H9 (cell line): ENCODE measurements around the gene MPG. TPM values are rescaled to one million over a fixed set of nuclear protein-coding genes. Genes with fewer than 3 reads are reported as not detected.
A peak's percentile ranks its signal among the peaks of the same experiment; 100 is the strongest.

Experiments
- DNase-seq: peaks from one replicate; pipeline ENCODE4 v3.0.0-alpha.2; 2017
- H2AFZ ChIP-seq: one replicate; pipeline ENCODE4 v1.6.1; 2013; ENCODE audit warnings: mild to moderate bottlenecking, low read length, control low read depth, moderate library complexity
- H2AK5ac ChIP-seq: 2 replicates; pipeline ENCODE4 v1.6.1; 2013; ENCODE audit warnings: low read length, control low read depth, mixed read lengths; ENCODE audit not compliant: insufficient read length
- H2BK120ac ChIP-seq: one replicate; pipeline ENCODE4 v1.6.1; 2013; ENCODE audit warnings: low read depth, mild to moderate bottlenecking, low read length, control low read depth, inconsistent platforms; ENCODE audit not compliant: poor library complexity, severe bottlenecking
- H2BK12ac ChIP-seq: 2 replicates; pipeline ENCODE4 v1.6.1; 2013; ENCODE audit warnings: low read length, control low read depth, mixed read lengths, low read depth; ENCODE audit not compliant: insufficient read length
- H2BK15ac ChIP-seq: 2 replicates; pipeline ENCODE4 v1.6.1; 2013; ENCODE audit warnings: low read depth, low read length, control low read depth
- H2BK20ac ChIP-seq: one replicate; pipeline ENCODE4 v1.6.1; 2013; ENCODE audit warnings: low read depth, mild to moderate bottlenecking, low read length, control low read depth, inconsistent platforms; ENCODE audit not compliant: poor library complexity, severe bottlenecking
- H2BK5ac ChIP-seq: 2 replicates; pipeline ENCODE4 v1.6.1; 2013; ENCODE audit warnings: low read length, control low read depth, mixed read lengths; ENCODE audit not compliant: insufficient read length
- H3K14ac ChIP-seq: 2 replicates; pipeline ENCODE4 v1.6.1; 2013; ENCODE audit warnings: low read length, control low read depth; ENCODE audit not compliant: insufficient read depth
- H3K18ac ChIP-seq: 2 replicates; pipeline ENCODE4 v1.6.1; 2013; ENCODE audit warnings: low read depth, mild to moderate bottlenecking, mixed read lengths, low read length, control low read depth; ENCODE audit not compliant: insufficient read length
- H3K23ac ChIP-seq: 2 replicates; pipeline ENCODE4 v1.6.1; 2013; ENCODE audit warnings: low read length, control low read depth, mixed read lengths, low read depth; ENCODE audit not compliant: insufficient read length
- H3K23me2 ChIP-seq: 2 replicates; pipeline ENCODE4 v1.6.1; 2013; ENCODE audit warnings: low read depth, mild to moderate bottlenecking, mixed read lengths, low read length, control low read depth; ENCODE audit not compliant: insufficient read length, poor library complexity, severe bottlenecking
- H3K27ac ChIP-seq: 2 replicates; pipeline ENCODE4 v1.5.1; 2013; ENCODE audit warnings: low read length, control low read depth, mixed read lengths, low read depth; ENCODE audit not compliant: insufficient read length
- H3K27me3 ChIP-seq: 2 replicates; pipeline ENCODE4 v1.6.1; 2013; ENCODE audit warnings: low read length, control low read depth, inconsistent platforms; ENCODE audit not compliant: insufficient read depth
- H3K4ac ChIP-seq: 2 replicates; pipeline ENCODE4 v1.6.1; 2013; ENCODE audit warnings: low read depth, mild to moderate bottlenecking, control low read depth, inconsistent platforms, low read length, moderate library complexity
- H3K4me1 ChIP-seq: 2 replicates; pipeline ENCODE4 v1.6.1; 2013; ENCODE audit warnings: low read length, control low read depth, inconsistent platforms; ENCODE audit not compliant: insufficient read depth
- H3K4me2 ChIP-seq: 2 replicates; pipeline ENCODE4 v1.6.1; 2013; ENCODE audit warnings: low read length, control low read depth, mixed read lengths; ENCODE audit not compliant: insufficient read length, insufficient read depth
- H3K56ac ChIP-seq: 2 replicates; pipeline ENCODE4 v1.6.1; 2013; ENCODE audit warnings: low read depth, mild to moderate bottlenecking, mixed read lengths, low read length, control low read depth; ENCODE audit not compliant: insufficient read length
- H3K79me1 ChIP-seq: 2 replicates; pipeline ENCODE4 v1.6.1; 2013; ENCODE audit warnings: low read depth, mild to moderate bottlenecking, moderate library complexity, low read length, control low read depth, inconsistent platforms; ENCODE audit not compliant: insufficient read depth, poor library complexity, severe bottlenecking
- H3K79me2 ChIP-seq: 2 replicates; pipeline ENCODE4 v1.6.1; 2013; ENCODE audit warnings: low read length, control low read depth, inconsistent platforms; ENCODE audit not compliant: insufficient read depth
- H3K9ac ChIP-seq: 2 replicates; pipeline ENCODE4 v1.6.1; 2013; ENCODE audit warnings: low read length, control low read depth, mixed read lengths; ENCODE audit not compliant: insufficient read length; ENCODE audit errors: extremely low read depth
- H3K9me3 ChIP-seq: one replicate; pipeline ENCODE4 v1.6.1; 2013; ENCODE audit warnings: low read depth, low read length, inconsistent platforms; ENCODE audit not compliant: control insufficient read depth
- H3T11ph ChIP-seq: one replicate; pipeline ENCODE4 v1.6.1; 2013; ENCODE audit warnings: mild to moderate bottlenecking, low read length, control low read depth, inconsistent platforms
- H4K20me1 ChIP-seq: one replicate; pipeline ENCODE4 v1.6.1; 2013; ENCODE audit not compliant: control insufficient read depth, insufficient read length, insufficient read depth
- H4K5ac ChIP-seq: 2 replicates; pipeline ENCODE4 v1.6.1; 2013; ENCODE audit warnings: low read depth, mild to moderate bottlenecking, mixed read lengths, low read length, control low read depth; ENCODE audit not compliant: insufficient read length
- H4K8ac ChIP-seq: replicated peaks from 2 replicates; pipeline ENCODE4 v1.6.1; 2013; ENCODE audit warnings: low read length, control low read depth, mixed read lengths, low read depth; ENCODE audit not compliant: insufficient read length
- H4K91ac ChIP-seq: 2 replicates; pipeline ENCODE4 v1.6.1; 2013; ENCODE audit warnings: low read depth, mild to moderate bottlenecking, moderate library complexity, mixed read lengths, low read length, control low read depth; ENCODE audit not compliant: insufficient read length
- H3K27ac Mint-ChIP-seq, 3 experiments: 2 replicates in 2 of 3; 3 replicates in 1 of 3; pipeline ENCODE4 v1.8.0; 2020 to 2021; ENCODE audit warnings: mixed read lengths in 3 of 3, mild to moderate bottlenecking in 1 of 3, moderate library complexity in 1 of 3
- H3K27me3 Mint-ChIP-seq: 2 replicates; pipeline ENCODE4 v1.8.0; 2021; ENCODE audit warnings: low read depth, mild to moderate bottlenecking, moderate library complexity, mixed read lengths
- H3K36me3 Mint-ChIP-seq, 3 experiments: 2 replicates in 2 of 3; 3 replicates in 1 of 3; pipeline ENCODE4 v1.8.0; 2020 to 2021; ENCODE audit warnings: low read depth in 3 of 3, mixed read lengths in 3 of 3; ENCODE audit not compliant: insufficient read depth in 1 of 3
- H3K4me1 Mint-ChIP-seq, 2 experiments: 2 replicates each; pipeline ENCODE4 v1.8.0; 2020; ENCODE audit warnings: mixed read lengths in 2 of 2
- H3K4me3 Mint-ChIP-seq, 2 experiments: 2 replicates in 1 of 2; 3 replicates in 1 of 2; pipeline ENCODE4 v1.8.0; 2020 to 2021; ENCODE audit warnings: mild to moderate bottlenecking in 2 of 2, mixed read lengths in 2 of 2, moderate library complexity in 1 of 2
- H3K9me3 Mint-ChIP-seq, 2 experiments: 2 replicates in 1 of 2; 3 replicates in 1 of 2; pipeline ENCODE4 v1.8.0; 2020; ENCODE audit warnings: mild to moderate bottlenecking in 2 of 2, mixed read lengths in 2 of 2, moderate library complexity in 1 of 2
- WGBS: extraction: QIAGEN DNeasy Blood & Tissue Kit; methylation state at CpG from one replicate; pipeline ENCODE4 v1.1.7; 2013; ENCODE audit warnings: missing lambda C conversion rate, low lambda C conversion rate, mixed read lengths; ENCODE audit not compliant: insufficient read length; ENCODE audit errors: extremely low coverage; 5-methylcytosine and 5-hydroxymethylcytosine counted together
- total RNA-seq: library from RNA; stranded (reverse); gene quantifications from 2 replicates; pipeline ENCODE4 v1.2.1, GENCODE V29; 2021
- TF ChIP-seq, protein P1 (sequence below): fragments of 200-600 bp; sonication (generic); conservative IDR thresholded peaks from 3 replicates; pipeline ENCODE4 v1.8.0; 2021; ENCODE audit warnings: antibody characterized with exemption, mild to moderate bottlenecking

The MPG gene
- total RNA-seq, 1 experiment from 2014 or later = 39.1 TPM

DNA sequence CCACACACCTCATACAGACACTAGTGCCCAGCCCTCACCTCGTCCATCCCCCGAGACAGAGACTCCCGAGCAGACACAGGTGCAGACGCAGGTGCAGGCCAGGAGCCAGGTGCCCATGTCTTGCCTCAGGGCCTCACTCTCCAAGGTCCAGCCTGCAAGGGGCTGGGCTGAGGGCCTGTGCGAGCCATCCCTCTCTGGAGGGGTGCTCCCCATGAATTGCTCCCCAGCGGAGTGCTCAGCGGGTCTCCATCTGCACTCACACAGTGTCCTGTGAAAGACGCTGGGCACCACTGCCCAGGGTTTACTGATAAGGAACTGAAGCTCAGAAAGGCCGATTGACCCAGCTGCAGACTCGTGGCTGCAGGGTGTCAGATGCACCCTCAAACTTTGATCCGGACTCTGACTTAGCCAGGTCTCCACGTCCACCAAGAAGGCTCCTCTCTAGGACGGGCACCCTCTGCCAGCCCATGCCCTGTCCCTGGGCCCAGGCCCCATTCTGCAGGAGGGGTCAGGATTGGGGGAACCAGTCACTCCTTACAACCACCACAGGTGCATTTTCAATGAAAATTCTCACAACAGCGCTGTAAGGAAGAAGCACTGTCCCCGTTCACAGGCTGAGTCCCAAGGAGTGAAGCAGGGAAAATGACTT is 41.6 kb upstream of the MPG start:
- no peaks in the 10 kb centered on the region for H3K9me3 Mint-ChIP-seq
- Histone ChIP-seq H3K4ac (no peak overlapping the region), H2BK12ac (no peak overlapping the region), H3K27me3 (no peaks in the 10 kb centered on the region), H4K5ac (no peak overlapping the region), H3K23ac (no peak overlapping the region), H2BK20ac (no peak overlapping the region), H3K4me1 (no peaks in the 10 kb centered on the region), H4K8ac (no peak overlapping the region), H2BK120ac (no peak overlapping the region), H3K79me1 (no peaks in the 10 kb centered on the region), H3K23me2 (no peaks in the 10 kb centered on the region), H4K91ac (no peak overlapping the region), H3K79me2 (no peaks in the 10 kb centered on the region), H3K56ac (no peak overlapping the region), H2AK5ac (no peak overlapping the region), H4K20me1 (no peaks in the 10 kb centered on the region), H3K27ac (no peak overlapping the region), H3T11ph (no peak overlapping the region), H3K14ac (no peak overlapping the region), H3K18ac (no peak overlapping the region), H2BK15ac (no peak overlapping the region), H2BK5ac (no peak overlapping the region), H3K9me3 (no peaks in the 10 kb centered on the region), H3K4me2 (no peak overlapping the region), H2AFZ (no peak overlapping the region), H3K9ac (no peak overlapping the region)
- TF ChIP-seq, protein P1, sequence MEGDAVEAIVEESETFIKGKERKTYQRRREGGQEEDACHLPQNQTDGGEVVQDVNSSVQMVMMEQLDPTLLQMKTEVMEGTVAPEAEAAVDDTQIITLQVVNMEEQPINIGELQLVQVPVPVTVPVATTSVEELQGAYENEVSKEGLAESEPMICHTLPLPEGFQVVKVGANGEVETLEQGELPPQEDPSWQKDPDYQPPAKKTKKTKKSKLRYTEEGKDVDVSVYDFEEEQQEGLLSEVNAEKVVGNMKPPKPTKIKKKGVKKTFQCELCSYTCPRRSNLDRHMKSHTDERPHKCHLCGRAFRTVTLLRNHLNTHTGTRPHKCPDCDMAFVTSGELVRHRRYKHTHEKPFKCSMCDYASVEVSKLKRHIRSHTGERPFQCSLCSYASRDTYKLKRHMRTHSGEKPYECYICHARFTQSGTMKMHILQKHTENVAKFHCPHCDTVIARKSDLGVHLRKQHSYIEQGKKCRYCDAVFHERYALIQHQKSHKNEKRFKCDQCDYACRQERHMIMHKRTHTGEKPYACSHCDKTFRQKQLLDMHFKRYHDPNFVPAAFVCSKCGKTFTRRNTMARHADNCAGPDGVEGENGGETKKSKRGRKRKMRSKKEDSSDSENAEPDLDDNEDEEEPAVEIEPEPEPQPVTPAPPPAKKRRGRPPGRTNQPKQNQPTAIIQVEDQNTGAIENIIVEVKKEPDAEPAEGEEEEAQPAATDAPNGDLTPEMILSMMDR = no peak
- peaks cover 11 to 33% (median 24%) of the 10 kb centered on the region in 3 experiments; a peak in 6 of 7 replicates for H3K36me3 Mint-ChIP-seq
- no CpG with 5 or more reads among the region's 15 CpGs for WGBS
- peak overlapping the region in 1 of 3 experiments; percentile 9; a peak in 2 of 7 replicates for H3K27ac Mint-ChIP-seq
- DNase-seq = no peak
- no peaks in the 10 kb centered on the region for H3K27me3 Mint-ChIP-seq
- no peaks in the 10 kb centered on the region for H3K4me1 Mint-ChIP-seq
- no peak overlapping the region for H3K4me3 Mint-ChIP-seq
